ENCODE results near the gene ZFP69.

GRCh38 chr1:40508375-40509341 lies 31.6 kb downstream of the ZFP69 start, which contains the start of gene EXO5:
- TF ChIP-seq POLR2A (IDR thresholded peaks at IDR 0.05) (peak in 1 of 2 donors; percentile 7), CTCF (IDR thresholded peaks at IDR 0.05) (no peak), EP300 (IDR thresholded peaks at IDR 0.05) (no peak), POLR2AphosphoS5 (IDR thresholded peaks at IDR 0.05) (peak; percentile 34 to 80 (median 65))

Data from sigmoid colon (tissue), 4 donors.